Colon (tissue), 2 donors: Measurements from ENCODE around the gene SEC61A2.
"Not testable (repeated sequence)": the region's sequence is repeated elsewhere in the genome, so short reads cannot be mapped to it uniquely, and the experiment has no call there.

Source experiments
- FAIRE-seq: peaks from 2 replicates; lab custom pipeline; 2012; peaks lifted over from hg19 to GRCh38; lab: Jason Lieb, UNC
- donor health status: control.
- donor health status: control.

SEC61A2 gene

DNA sequence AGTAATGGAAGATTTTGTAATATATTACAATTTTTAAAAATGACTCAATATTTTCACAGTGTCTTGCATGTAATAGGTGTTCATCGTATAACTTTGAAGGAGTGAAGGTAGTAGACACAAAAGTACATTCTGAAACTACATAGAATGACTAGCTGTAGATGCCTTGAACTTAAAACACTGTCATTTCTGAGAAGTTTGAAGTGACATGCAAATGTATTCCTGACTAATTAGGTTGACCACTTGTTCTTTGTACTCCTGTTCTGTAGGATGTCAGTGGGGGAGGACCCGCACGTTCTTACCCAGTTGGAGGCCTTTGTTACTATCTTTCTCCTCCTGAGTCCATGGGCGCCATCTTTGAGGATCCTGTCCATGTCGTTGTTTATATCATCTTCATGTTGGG lies 31.2 kb downstream of the SEC61A2 start:
- FAIRE-seq: no peak

DNA sequence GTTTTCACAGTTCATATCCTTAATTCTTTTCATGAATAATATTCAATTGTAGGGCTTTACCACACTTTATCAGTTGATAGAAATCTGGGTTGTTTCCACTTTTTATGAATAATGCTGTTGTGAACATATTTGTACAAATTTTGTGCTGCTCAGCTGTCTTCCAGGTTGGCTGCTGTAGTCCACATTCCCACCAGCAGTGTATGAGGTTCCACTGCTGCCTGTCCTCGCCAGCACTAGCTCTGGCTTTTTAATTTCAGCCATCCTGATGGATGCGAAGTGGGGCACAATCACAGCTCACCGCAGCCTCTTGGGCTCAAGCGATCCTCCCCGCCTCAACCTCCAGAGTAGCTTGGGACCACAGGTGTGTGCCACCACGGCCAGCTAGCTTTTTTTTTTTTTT lies 33.5 kb downstream of the SEC61A2 start:
- FAIRE-seq: no peak

DNA sequence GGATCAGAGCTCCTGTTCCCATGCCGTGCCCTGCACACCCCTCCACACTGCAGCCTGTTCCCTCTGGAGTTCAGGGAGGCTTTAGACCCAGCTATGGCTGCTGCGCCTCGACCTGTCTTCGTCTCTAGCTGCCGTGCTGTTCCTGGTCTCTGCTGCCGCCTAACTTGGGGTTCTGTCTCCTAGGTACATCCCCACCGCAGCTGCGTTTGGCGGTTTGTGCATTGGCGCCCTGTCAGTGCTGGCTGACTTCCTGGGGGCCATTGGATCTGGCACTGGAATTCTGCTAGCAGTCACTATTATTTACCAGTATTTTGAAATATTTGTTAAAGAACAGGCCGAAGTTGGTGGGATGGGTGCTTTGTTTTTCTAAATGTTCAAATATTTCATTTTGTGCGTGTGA lies 34.6 kb downstream of the SEC61A2 start:
- no peak for FAIRE-seq

- FAIRE-seq: no peak
Measured at GRCh38 chr10:12165036-12165435, 35.6 kb downstream of the SEC61A2 start.

DNA sequence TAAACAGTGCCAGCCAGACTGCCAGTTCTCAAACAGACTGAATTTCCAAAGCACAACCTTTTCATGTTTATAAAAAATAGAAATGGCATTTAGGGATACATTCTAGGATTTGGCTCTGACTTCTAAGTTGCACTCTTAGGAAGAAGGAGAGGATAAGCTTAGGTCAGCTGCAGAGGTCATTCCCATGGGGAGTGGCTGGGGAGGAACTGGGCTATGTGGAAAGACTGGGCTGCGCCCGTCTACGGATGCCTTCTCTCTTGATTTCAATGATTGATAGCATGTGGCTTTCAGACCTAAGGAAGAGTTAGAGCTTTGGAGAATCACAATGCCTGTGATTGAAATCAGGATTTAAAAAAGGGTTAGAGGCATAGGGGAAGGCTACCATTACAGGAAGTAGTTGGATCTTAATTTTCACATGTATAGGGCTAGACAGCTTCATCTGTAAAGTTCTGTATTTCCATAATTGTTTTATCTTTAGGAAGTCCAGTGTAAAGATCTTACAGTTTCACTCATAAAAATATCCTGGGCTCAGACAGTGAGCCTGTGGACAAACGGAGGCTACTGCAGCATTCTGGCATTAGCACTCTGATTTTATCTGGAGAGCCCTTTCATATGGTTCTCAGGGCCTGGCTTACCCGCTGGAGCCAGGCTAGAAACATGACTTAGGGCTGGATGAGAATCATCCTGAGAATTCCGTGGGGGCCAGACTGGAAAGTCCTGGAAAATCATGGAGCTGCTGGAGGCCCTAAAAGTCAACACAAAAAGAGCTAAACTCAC lies 36.7 kb downstream of the SEC61A2 start:
- no peak for FAIRE-seq

GRCh38 chr10:12171512-12171911 lies 42.0 kb downstream of the SEC61A2 start:
- FAIRE-seq: not testable (repeated sequence)

DNA sequence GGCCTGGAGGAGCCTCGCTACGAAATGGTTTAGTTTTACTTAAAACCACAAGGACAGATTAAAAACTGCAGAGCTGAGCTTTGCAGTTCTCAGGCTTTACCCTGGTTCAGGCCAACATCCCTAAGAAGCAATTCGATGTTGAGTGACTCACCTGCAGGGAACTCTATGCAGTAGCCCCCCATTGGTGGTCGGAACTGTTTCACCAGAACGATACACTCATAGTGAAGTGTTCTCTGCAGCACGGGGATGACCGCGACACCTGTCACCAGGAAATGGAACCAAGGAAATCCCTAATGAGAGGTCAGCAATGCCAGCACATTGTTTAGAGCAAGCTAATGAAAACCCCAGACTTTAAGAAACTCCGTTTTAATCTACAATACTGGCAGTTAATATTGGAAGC lies 48.2 kb downstream of the SEC61A2 start:
- no peak for FAIRE-seq

GRCh38 chr10:12179606-12180170 lies 50.2 kb downstream of the SEC61A2 start:
- FAIRE-seq: no peak

DNA sequence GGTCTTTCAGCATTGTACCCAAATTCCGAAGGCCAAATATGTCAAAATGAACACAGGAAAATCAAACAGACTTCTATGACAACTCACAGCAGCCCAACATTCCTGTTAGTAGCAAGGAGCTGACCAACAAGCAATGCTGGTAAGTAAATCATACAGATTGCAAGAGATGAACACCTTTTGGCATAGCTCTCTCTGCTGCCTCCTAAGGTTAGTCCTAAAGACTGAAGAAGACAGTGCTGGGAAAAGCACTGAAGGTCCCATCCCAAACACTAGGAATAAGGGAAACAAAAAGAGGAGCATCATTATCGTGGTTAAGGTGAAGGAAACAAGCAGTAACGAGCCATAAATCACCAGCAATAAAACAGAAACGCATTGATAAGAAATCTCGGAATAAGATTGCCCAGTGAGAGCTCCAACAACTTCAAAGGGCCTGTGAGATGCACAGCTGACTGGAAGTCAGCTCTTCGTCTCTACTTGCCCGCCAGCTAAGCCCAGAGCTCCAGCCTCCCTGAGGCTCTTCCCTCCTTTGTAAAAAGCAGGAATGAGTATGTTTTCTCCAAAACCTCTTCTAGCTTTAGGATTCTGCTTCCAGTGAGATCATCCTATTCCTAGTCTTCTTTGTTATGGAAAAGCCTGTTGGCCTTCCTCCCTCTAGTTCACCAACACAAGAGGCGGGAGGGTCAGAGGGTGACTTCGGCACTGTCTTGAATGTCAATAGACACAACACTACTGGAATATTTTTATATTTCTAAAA lies 50.9 kb downstream of the SEC61A2 start:
- FAIRE-seq: no peak

- FAIRE-seq: no peak
Measured at GRCh38 chr10:12181065-12181775, 51.7 kb downstream of the SEC61A2 start.

DNA sequence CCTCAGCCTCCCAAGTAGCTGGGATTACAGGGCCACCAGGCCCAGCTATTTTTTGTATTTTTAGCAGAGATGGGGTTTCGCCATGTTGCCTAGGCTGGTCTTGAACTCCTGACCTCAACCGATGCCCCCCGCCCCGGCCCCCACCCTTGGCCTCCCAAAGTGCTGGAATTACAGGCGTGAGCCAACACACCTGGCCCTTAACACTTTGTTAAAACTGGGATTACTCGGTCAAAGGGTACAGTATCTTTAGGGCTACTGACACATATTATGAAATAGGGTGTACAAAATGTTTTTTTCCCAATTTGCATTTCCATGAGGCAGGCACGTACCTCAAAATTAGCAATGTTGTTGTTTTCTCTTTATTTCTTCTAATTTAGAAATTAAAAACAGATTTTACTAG lies 54.7 kb downstream of the SEC61A2 start:
- no peak for FAIRE-seq

DNA sequence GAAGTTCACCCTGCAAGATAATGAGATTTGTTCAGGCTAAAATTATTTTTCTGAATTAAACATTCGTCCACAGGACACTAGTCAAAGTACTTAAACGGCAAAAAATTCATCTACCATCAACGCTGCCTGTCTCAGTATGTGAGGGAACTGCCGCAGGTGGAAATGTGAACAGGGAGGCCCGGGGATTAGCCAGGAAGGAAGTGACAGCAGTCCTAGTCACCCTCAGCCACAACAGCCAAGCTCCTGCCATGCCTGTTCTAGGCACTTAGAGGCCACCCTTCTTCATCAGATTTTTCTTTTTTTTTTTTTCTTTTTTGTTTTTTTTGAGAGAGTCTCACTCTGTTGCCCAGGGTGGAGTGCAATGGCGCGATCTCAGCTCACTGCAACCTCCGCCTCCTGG lies 56.8 kb downstream of the SEC61A2 start:
- no peak for FAIRE-seq

DNA sequence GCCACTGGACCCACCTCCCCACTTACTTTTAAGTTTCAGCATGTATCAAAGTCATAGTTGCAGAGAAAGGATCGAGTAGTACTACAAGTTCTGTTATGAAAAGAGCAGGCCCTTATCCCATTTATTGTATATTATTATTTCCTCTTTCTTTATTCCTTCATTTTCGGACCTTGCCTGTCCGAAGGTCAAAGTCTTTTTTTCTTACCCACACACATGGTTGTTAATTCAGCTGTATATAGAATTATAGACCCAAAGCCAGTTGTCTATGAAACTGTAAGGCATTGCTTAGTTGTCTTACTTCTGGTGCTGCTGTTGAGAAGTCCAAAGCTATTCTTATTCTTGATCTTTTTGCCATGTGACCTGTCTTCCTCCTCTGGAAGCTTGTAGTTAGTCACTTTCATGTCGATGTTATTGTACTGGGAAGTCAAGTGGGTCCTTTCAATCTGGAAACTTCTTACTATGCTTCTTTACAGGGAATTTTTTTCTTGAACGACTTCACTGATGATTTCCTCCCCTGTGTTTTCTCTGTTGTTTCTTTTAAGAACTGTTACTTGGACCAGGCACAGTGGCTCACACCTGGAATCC lies 57.9 kb downstream of the SEC61A2 start:
- FAIRE-seq: no peak

DNA sequence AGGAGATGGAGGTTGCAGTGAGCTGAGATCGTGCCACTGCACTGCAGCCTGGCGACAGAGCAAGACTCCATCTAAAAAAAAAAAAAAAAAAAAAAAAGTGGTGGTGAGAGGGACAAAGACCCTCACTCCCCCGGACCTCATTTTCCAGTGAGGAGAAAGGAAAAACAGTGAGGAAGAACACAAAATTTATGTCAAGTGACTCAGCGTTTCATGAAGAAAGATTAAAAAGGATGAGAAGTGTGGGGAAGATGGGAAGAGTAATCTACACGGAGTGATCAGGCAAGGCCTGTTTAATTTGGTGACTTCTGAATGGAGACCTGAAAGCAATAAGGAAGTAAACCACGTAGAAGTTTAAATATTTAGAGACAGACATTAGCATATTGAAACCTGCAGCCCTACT lies 59.2 kb downstream of the SEC61A2 start:
- FAIRE-seq: no peak

DNA sequence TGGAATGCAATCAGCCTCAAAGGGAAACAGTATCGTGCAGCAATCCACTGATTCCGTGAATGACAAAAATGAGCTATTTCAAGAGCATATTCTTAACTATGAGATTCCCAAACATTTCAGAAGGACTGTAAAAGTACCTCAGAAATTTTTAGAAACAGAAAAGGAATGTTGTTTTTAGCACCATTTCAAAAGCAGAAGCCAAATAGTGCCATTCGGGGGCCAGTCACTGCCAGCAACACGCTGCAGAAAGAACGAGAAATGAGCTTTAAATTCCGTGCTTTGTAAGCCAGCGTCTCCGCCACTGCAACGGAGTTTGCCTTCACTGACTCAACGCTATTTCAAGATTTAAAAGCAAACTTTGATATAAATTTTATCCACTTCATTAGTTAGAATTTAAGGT lies 59.9 kb downstream of the SEC61A2 start:
- no peak for FAIRE-seq

DNA sequence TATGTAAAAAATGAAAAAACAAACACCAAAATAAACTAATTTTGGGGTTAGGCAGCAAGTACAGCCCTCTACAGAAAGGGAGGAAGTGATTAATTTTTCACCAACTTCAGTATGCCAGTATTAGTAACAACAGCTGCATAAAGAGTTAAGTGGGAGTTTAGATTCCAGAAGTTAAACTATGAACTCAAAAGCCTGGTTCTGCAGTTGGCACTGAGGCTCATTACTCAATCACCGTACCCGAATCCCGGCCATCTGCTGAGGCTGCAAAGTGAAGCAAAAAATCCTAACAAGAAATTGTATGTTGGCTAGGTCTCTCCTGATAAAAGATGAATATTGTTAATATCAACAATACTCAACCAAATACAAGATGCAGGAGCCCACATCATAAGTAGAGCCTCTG lies 62.2 kb downstream of the SEC61A2 start:
- FAIRE-seq: no peak

GRCh38 chr10:12193193-12193592 lies 63.7 kb downstream of the SEC61A2 start:
- no peak for FAIRE-seq

- no peak for FAIRE-seq
Measured at GRCh38 chr10:12194752-12195271, 65.3 kb downstream of the SEC61A2 start.

DNA sequence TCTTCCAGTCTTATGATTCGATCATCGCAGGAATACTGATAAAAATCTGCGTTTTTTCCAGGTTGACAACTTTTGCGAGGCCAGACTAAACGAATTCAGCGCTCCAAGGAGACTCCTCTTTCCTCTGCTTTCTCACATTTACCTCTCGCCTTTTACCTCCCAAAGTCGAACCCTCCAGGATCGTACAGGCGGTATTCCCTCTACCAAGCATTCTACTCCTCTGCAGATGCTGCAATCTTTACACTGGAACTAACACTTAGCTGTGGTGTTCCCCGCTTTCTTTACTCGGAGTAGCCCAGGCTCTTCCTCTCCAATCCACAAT lies 65.8 kb downstream of the SEC61A2 start:
- FAIRE-seq: no peak

GRCh38 chr10:12195603-12196506 lies 66.4 kb downstream of the SEC61A2 start, which contains the start of the genes CDC123 and NUDT5:
Gene CDC123, plus strand, starts transcription at chr10:12196188. Its CDS starts 58 bp downstream, at chr10:12196246.
Gene NUDT5, minus strand, starts transcription at chr10:12195891. Its CDS starts 9,600 bp downstream, at chr10:12186291.
- no peak for FAIRE-seq
